ENCODE results near the gene FAM25A. TPM values are rescaled to one million over a fixed set of nuclear protein-coding genes. Genes with fewer than 3 reads are reported as not detected.
A peak's percentile ranks its signal among the peaks of the same experiment; 100 is the strongest.
"Not testable (repeated sequence)": the region's sequence is repeated elsewhere in the genome, so short reads cannot be mapped to it uniquely, and the experiment has no call there.

The FAM25A gene
- total RNA-seq, 1 donor from 2014 or later = not detected

- DNase-seq; ATAC-seq; intact Hi-C loops (cut with micrococcal nuclease): not testable (repeated sequence)
These were observed 12.4 kb upstream of the FAM25A start for GRCh38 chr10:87007674-87008073.

GRCh38 chr10:87008303-87008702 lies 11.8 kb upstream of the FAM25A start:
- ATAC-seq; DNase-seq; intact Hi-C loops (cut with micrococcal nuclease): not testable (repeated sequence)

- peak; percentile 37 for DNase-seq
- intact Hi-C loops (cut with micrococcal nuclease); ATAC-seq: not testable (repeated sequence)
These were observed 10.9 kb upstream of the FAM25A start for GRCh38 chr10:87009134-87009696.

- intact Hi-C loops (cut with micrococcal nuclease); DNase-seq; ATAC-seq: not testable (repeated sequence)
These were observed 6.6 kb upstream of the FAM25A start for GRCh38 chr10:87013528-87013927.

- intact Hi-C loops (cut with micrococcal nuclease); ATAC-seq; DNase-seq: not testable (repeated sequence)
These were observed 4.9 kb upstream of the FAM25A start for GRCh38 chr10:87014986-87015716.

- DNase-seq; ATAC-seq; intact Hi-C loops (cut with micrococcal nuclease): not testable (repeated sequence)
These were observed 2.0 kb upstream of the FAM25A start for GRCh38 chr10:87018127-87018526.

GRCh38 chr10:87019066-87019465 lies 1.0 kb upstream of the FAM25A start:
- intact Hi-C loops (cut with micrococcal nuclease); ATAC-seq; DNase-seq: not testable (repeated sequence)

- intact Hi-C loops (cut with micrococcal nuclease); DNase-seq; ATAC-seq: not testable (repeated sequence)
These were observed 590 bp upstream of the FAM25A start for GRCh38 chr10:87019504-87019903.

GRCh38 chr10:87025285-87025958 lies 5.3 kb downstream of the FAM25A start:
- ATAC-seq; intact Hi-C loops (cut with micrococcal nuclease); DNase-seq: not testable (repeated sequence)

GRCh38 chr10:87026747-87027508 lies 6.8 kb downstream of the FAM25A start:
- intact Hi-C loops (cut with micrococcal nuclease); ATAC-seq; DNase-seq: not testable (repeated sequence)

- intact Hi-C loops (cut with micrococcal nuclease); ATAC-seq; DNase-seq: not testable (repeated sequence)
These were observed 10.3 kb downstream of the FAM25A start for GRCh38 chr10:87030419-87030818.

GRCh38 chr10:87030912-87031635 lies 11.0 kb downstream of the FAM25A start:
- DNase-seq (no peak), ATAC-seq (no peak)
- intact Hi-C loops (cut with micrococcal nuclease) = no loop called here

- ATAC-seq (no peak), DNase-seq (no peak)
- intact Hi-C loops (cut with micrococcal nuclease) = no loop called here
These were observed 16.5 kb downstream of the FAM25A start for GRCh38 chr10:87036623-87037022.

- ATAC-seq (no peak), DNase-seq (no peak)
- intact Hi-C loops (cut with micrococcal nuclease) = no loop called here
These were observed 18.2 kb downstream of the FAM25A start for GRCh38 chr10:87038286-87038717.

GRCh38 chr10:87038786-87039185 lies 18.7 kb downstream of the FAM25A start:
- ATAC-seq (no peak), DNase-seq (no peak)
- intact Hi-C loops (cut with micrococcal nuclease) = no loop called here

GRCh38 chr10:87043579-87043978 lies 23.5 kb downstream of the FAM25A start:
- ATAC-seq; DNase-seq; intact Hi-C loops (cut with micrococcal nuclease): not testable (repeated sequence)

- intact Hi-C loops (cut with micrococcal nuclease) = no loop called here
- ATAC-seq (no peak), DNase-seq (no peak)
These were observed 25.4 kb downstream of the FAM25A start for GRCh38 chr10:87045434-87045938.

GRCh38 chr10:87053111-87053510 lies 33.0 kb downstream of the FAM25A start:
- ATAC-seq = peak; percentile 95
- intact Hi-C loops (cut with micrococcal nuclease) = no loop called here
- DNase-seq = peak; percentile 53

All from left ventricle myocardium superior (tissue), 1 donor.